NCI-H69 (cell line): ENCODE measurements around the gene SGIP1.
"Not testable (repeated sequence)": the region's sequence is repeated elsewhere in the genome, so short reads cannot be mapped to it uniquely, and the experiment has no call there.

Experiments used
- DNase-seq: peaks from one replicate; lab custom pipeline; 2025; lab: John Stamatoyannopoulos, UW

Gene SGIP1

GRCh38 chr1:66729523-66729922, 195.6 kb downstream of the SGIP1 start:
- DNase-seq: no peak

GRCh38 chr1:66730462-66730861, 196.5 kb downstream of the SGIP1 start:
- peak; percentile 77 for DNase-seq

- DNase-seq: no peak
Measured at GRCh38 chr1:66731170-66731865, 197.4 kb downstream of the SGIP1 start.

- no peak for DNase-seq
Measured at GRCh38 chr1:66732407-66733166, 198.6 kb downstream of the SGIP1 start.

- DNase-seq: peak; percentile 11
Measured at GRCh38 chr1:66733348-66734017, 199.5 kb downstream of the SGIP1 start.

- DNase-seq: not testable (repeated sequence)
Measured at GRCh38 chr1:66734531-66734930, 200.6 kb downstream of the SGIP1 start.

- DNase-seq: no peak
Measured at GRCh38 chr1:66737836-66738235, 203.9 kb downstream of the SGIP1 start.

- no peak for DNase-seq
Measured at GRCh38 chr1:66739401-66740157, 205.6 kb downstream of the SGIP1 start.

- DNase-seq: no peak
Measured at GRCh38 chr1:66745451-66745850, 211.5 kb downstream of the SGIP1 start.

- DNase-seq: no peak
Measured at GRCh38 chr1:66747501-66747900, 213.5 kb downstream of the SGIP1 start.

- DNase-seq: no peak
Measured at GRCh38 chr1:66750577-66750976, 216.6 kb downstream of the SGIP1 start.

GRCh38 chr1:66751160-66751559, 217.2 kb downstream of the SGIP1 start:
- DNase-seq: no peak

GRCh38 chr1:66752000-66752592, 218.1 kb downstream of the SGIP1 start, which contains the start of gene DYNLT5:
TSS of gene DYNLT5 (plus strand) at chr1:66752459. CDS start at chr1:66754659, 2,200 bp downstream.
- no peak for DNase-seq

GRCh38 chr1:66752671-66753371, 218.9 kb downstream of the SGIP1 start:
- no peak for DNase-seq

GRCh38 chr1:66757722-66758240, 223.8 kb downstream of the SGIP1 start:
- DNase-seq: no peak

- DNase-seq: peak; percentile 61
Measured at GRCh38 chr1:66758241-66758755, 224.3 kb downstream of the SGIP1 start.

- DNase-seq: no peak
Measured at GRCh38 chr1:66760506-66760905, 226.6 kb downstream of the SGIP1 start.

GRCh38 chr1:66761221-66761620, 227.3 kb downstream of the SGIP1 start:
- DNase-seq: no peak

GRCh38 chr1:66764994-66765578, 231.1 kb downstream of the SGIP1 start:
- DNase-seq: peak; percentile 63

- peak; percentile 26 for DNase-seq
Measured at GRCh38 chr1:66767626-66768025, 233.7 kb downstream of the SGIP1 start.
